HepG2 (cell line): ENCODE results near the gene ST8SIA3. TPM values are rescaled to one million over a fixed set of nuclear protein-coding genes. Genes with fewer than 3 reads are reported as not detected.

Experiments used
- AKAP8 ChIP-seq: sonication (generic); formaldehyde crosslinking; IDR thresholded peaks from 2 replicates; pipeline ENCODE4 v1.5.1; 2020; ENCODE audit warnings: mild to moderate bottlenecking, missing genetic modification reagents
- CENPBD1 ChIP-seq: sonication (generic); formaldehyde crosslinking; IDR thresholded peaks from 2 replicates; pipeline ENCODE4 v1.8.0; 2022; ENCODE audit warnings: missing genetic modification reagents, low read depth, mild to moderate bottlenecking, borderline replicate concordance
- CTCF ChIP-seq: sonication (generic); formaldehyde crosslinking; IDR thresholded peaks from 2 replicates; pipeline ENCODE4 v1.5.0; 2020; ENCODE audit warnings: mild to moderate bottlenecking, missing genetic modification reagents, moderate library complexity
- DPF2 ChIP-seq: sonication (generic); formaldehyde crosslinking; IDR thresholded peaks from 2 replicates; pipeline ENCODE4 v1.4.0; 2020; ENCODE audit warnings: mild to moderate bottlenecking, low read depth, missing genetic modification reagents, borderline replicate concordance
- DR1 ChIP-seq: sonication (generic); formaldehyde crosslinking; IDR thresholded peaks from 2 replicates; pipeline ENCODE4 v1.8.0; 2021; ENCODE audit warnings: mild to moderate bottlenecking, missing genetic modification reagents, inconsistent platforms
- ERF ChIP-seq: IDR thresholded peaks from 2 replicates; pipeline ENCODE4 v1.6.1; 2018; ENCODE audit warnings: missing biosample characterization, missing genetic modification reagents
- FLYWCH1 ChIP-seq: sonication (generic); formaldehyde crosslinking; IDR thresholded peaks from 2 replicates; pipeline ENCODE4 v1.8.1; 2023; ENCODE audit warnings: mild to moderate bottlenecking, missing genetic modification reagents
- HNRNPK ChIP-seq: fragments of 200-400 bp; formaldehyde crosslinking; IDR thresholded peaks from 2 replicates; pipeline ENCODE4 v1.6.1; 2018; ENCODE audit warnings: low read length, low read depth, moderate library complexity, mild to moderate bottlenecking; ENCODE audit not compliant: poor library complexity, severe bottlenecking
- HOXD1 ChIP-seq: sonication (generic); formaldehyde crosslinking; IDR thresholded peaks from 2 replicates; pipeline ENCODE4 v1.5.0; 2020; ENCODE audit warnings: missing genetic modification reagents
- IKZF4 ChIP-seq: sonication (generic); formaldehyde crosslinking; IDR thresholded peaks from 2 replicates; pipeline ENCODE4 v1.5.1; 2020; ENCODE audit warnings: borderline replicate concordance, mild to moderate bottlenecking, low read depth, missing genetic modification reagents; ENCODE audit errors: not compliant biosample characterization
- MED13 ChIP-seq: sonication (generic); formaldehyde crosslinking; IDR thresholded peaks from 2 replicates; pipeline ENCODE4 v1.5.0; 2020; ENCODE audit warnings: missing genetic modification reagents
- REL ChIP-seq: sonication (generic); formaldehyde crosslinking; conservative IDR thresholded peaks from 2 replicates; pipeline ENCODE4 v1.8.0; 2022; ENCODE audit warnings: mild to moderate bottlenecking, missing genetic modification reagents, moderate library complexity
- RORA ChIP-seq: sonication (generic); formaldehyde crosslinking; IDR thresholded peaks from 2 replicates; pipeline ENCODE4 v1.5.0; 2020; ENCODE audit warnings: mild to moderate bottlenecking, missing genetic modification reagents, moderate library complexity
- STAG1 ChIP-seq: sonication (generic); formaldehyde crosslinking; IDR thresholded peaks from 2 replicates; pipeline ENCODE4 v1.4.0; 2020; ENCODE audit warnings: missing genetic modification reagents
- TCF12 ChIP-seq, 2 experiments: fragments of 450-650 bp in 1 of 2; sonication (generic) in 1 of 2; formaldehyde crosslinking in 1 of 2; IDR thresholded peaks; 2 replicates each; pipeline versions ENCODE4 v1.6.1 to v1.8.0; 2017 to 2022; ENCODE audit warnings: antibody characterized with exemption in 1 of 2, mild to moderate bottlenecking in 1 of 2, missing genetic modification reagents in 1 of 2, moderate library complexity in 1 of 2
- TOE1 ChIP-seq: sonication (generic); formaldehyde crosslinking; IDR thresholded peaks from 2 replicates; pipeline ENCODE4 v1.4.0; 2020; ENCODE audit warnings: mild to moderate bottlenecking, missing genetic modification reagents
- ZBTB26 ChIP-seq: IDR thresholded peaks from 2 replicates; pipeline ENCODE4 v1.6.1; 2016; ENCODE audit warnings: missing compliant biosample characterization, missing genetic modification reagents, borderline replicate concordance
- ZFP36 ChIP-seq: fragments of 150-350 bp; IDR thresholded peaks from 2 replicates; pipeline ENCODE4 v1.6.1; 2018; ENCODE audit warnings: borderline replicate concordance, low read length, low read depth; ENCODE audit not compliant: partially characterized antibody
- ZMYM4 ChIP-seq: sonication (generic); formaldehyde crosslinking; IDR thresholded peaks from 2 replicates; pipeline ENCODE4 v1.8.1; 2023; ENCODE audit warnings: mild to moderate bottlenecking, missing genetic modification reagents
- ZNF274 ChIP-seq: sonication (generic); formaldehyde crosslinking; IDR thresholded peaks from 2 replicates; pipeline ENCODE4 v1.5.1; 2020; ENCODE audit warnings: mild to moderate bottlenecking, missing genetic modification reagents
- ZNF276 ChIP-seq: sonication (generic); formaldehyde crosslinking; IDR thresholded peaks from 2 replicates; pipeline ENCODE4 v1.4.0; 2020; ENCODE audit warnings: mild to moderate bottlenecking, low read depth, missing genetic modification reagents
- ZNF337 ChIP-seq: sonication (generic); formaldehyde crosslinking; IDR thresholded peaks from 2 replicates; pipeline ENCODE4 v1.5.1; 2020; ENCODE audit warnings: missing genetic modification reagents, low read depth, mild to moderate bottlenecking, borderline replicate concordance
- ZNF558 ChIP-seq: sonication (generic); formaldehyde crosslinking; IDR thresholded peaks from 2 replicates; pipeline ENCODE4 v1.9.0; 2022; ENCODE audit warnings: mild to moderate bottlenecking, missing genetic modification reagents, borderline replicate concordance
- ZNF570 ChIP-seq: sonication (generic); formaldehyde crosslinking; IDR thresholded peaks from 2 replicates; pipeline ENCODE4 v1.4.0; 2020; ENCODE audit warnings: mild to moderate bottlenecking, missing genetic modification reagents, borderline replicate concordance
- polyA plus RNA-seq, 8 experiments: library from polyadenylated mRNA; depleted of rRNA in 3 of 8; stranded (reverse) in 7 of 8; unstranded in 1 of 8; fragments of >200 nt; fragmentation: Illumina TruSeq in 4 of 8; extraction: Trizol in 4 of 8; gene quantifications; 2 replicates each; pipeline versions ENCODE4 v1.2.1 to v1.2.3, GENCODE V29; 2011 to 2016; ENCODE audit warnings: low read depth in 4 of 8, missing spikeins in 1 of 8, mixed read lengths in 1 of 8; ENCODE audit not compliant: insufficient read depth in 1 of 8
- total RNA-seq, 5 experiments: library from RNA; depleted of rRNA; stranded (reverse); fragments of >200 nt; fragmentation: Illumina TruSeq; extraction: Trizol; gene quantifications; 2 replicates each; pipeline ENCODE4 v1.2.3, GENCODE V29; 2016; ENCODE audit warnings: low read depth in 1 of 5

ST8SIA3 gene
- total and polyA plus RNA-seq, 2 of the 13 experiments (the other 11 are each of a cell fraction or from before 2014, with no cell fraction given): not detected

GRCh38 chr18:57353940-57354461 lies 1.6 kb downstream of the ST8SIA3 start (continued):
- TF ChIP-seq CENPBD1 (CRISPR knock-in tag) (no peak), IKZF4 (CRISPR knock-in tag) (no peak), TOE1 (CRISPR knock-in tag) (no peak), TCF12 (IDR thresholded peaks at IDR 0.05) (no peak), TCF12 (CRISPR knock-in tag; IDR thresholded peaks at IDR 0.05) (no peak), CTCF (CRISPR knock-in tag) (no peak), AKAP8 (no peak), ZNF274 (CRISPR knock-in tag) (no peak; the same call in 1 of the 2 replicates), HNRNPK (no peak), ZNF558 (CRISPR knock-in tag) (peak; percentile 35; the same call in 1 of the 2 replicates), RORA (CRISPR knock-in tag) (no peak), STAG1 (CRISPR knock-in tag) (peak; percentile 35; the same call in 1 of the 2 replicates), ZFP36 (no peak), ZNF276 (CRISPR knock-in tag) (0 out of 2 replicates have a peak, but pooled peaks have one; percentile 44), DR1 (peak; percentile 30; the same call in 1 of the 2 replicates), MED13 (CRISPR knock-in tag) (peak; percentile 59; the same call in 1 of the 2 replicates), ZNF570 (CRISPR knock-in tag) (no peak), FLYWCH1 (CRISPR knock-in tag) (no peak), HOXD1 (CRISPR knock-in tag) (0 out of 2 replicates have a peak, but pooled peaks have one; percentile 45), ZNF337 (CRISPR knock-in tag) (no peak), ERF (CRISPR knock-in tag) (peak; percentile 66; the same call in 1 of the 2 replicates), ZBTB26 (CRISPR knock-in tag) (peak; percentile 83), DPF2 (CRISPR knock-in tag) (no peak), ZMYM4 (CRISPR knock-in tag) (peak; percentile 55; the same call in 1 of the 2 replicates), REL (CRISPR knock-in tag) (0 out of 2 replicates have a peak, but pooled peaks have one; percentile 60)
